HG03095 (cell line): ENCODE results near the gene SH3D21.
A peak's percentile ranks its signal among the peaks of the same experiment; 100 is the strongest.

Experiments used
- ATAC-seq: cut with Tn5 transposase; IDR thresholded peaks from one replicate; pipeline ENCODE4 v1.9.1; 2021; ENCODE audit warnings: moderate library complexity; ENCODE audit not compliant: unreplicated experiment

SH3D21 gene

DNA sequence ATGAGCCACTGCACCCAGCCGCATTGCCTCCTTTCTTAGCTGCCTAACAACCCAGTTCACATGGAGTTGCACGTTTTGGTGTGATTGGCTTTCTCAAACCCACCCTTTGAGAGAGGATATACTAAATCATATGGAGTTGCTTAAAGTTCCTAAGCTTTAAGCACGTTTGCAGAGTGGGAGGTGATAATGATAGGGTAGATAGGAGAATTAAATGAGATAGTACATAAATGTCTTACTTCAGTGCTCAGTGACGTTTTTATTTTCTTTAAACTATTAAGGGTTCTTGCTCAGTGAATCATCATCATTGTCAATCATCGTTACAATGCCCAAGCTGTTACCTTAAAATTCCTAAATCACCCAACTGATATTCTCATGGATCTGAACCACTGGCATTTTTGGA, 2.9 kb upstream of the SH3D21 start:
- ATAC-seq: no peak

DNA sequence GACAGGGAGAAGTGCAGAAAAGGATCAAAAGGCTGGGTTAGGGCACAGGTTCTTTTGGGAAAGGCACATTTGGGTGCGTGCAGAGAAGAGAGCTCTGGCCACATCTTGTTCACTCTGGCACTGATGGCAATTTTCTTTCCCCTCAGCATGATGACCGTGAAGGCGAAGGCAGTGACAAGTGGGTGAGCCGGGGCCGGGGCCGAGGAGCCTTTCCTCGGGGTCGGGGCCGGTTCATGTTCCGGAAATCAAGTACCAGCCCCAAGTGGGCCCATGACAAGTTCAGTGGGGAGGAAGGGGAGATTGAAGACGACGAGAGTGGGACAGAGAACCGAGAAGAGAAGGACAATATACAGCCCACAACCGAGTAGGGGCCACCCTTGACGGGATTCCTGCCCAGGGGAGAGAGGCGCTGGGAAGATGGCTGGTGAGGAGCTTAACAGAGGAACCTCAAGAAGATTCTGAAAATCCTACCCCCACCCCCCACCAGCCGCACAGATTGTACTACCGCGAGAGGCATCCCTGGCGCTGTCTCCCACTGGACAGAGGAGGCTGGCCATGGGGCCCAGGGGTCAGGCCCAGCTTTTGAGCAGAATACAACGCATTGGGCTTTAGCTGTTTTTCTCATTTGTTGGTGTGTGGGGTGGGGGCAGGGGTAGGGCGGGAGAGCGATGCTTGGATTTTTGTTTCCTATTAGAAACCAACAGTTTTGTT, 2.4 kb upstream of the SH3D21 start:
- no peak for ATAC-seq

DNA sequence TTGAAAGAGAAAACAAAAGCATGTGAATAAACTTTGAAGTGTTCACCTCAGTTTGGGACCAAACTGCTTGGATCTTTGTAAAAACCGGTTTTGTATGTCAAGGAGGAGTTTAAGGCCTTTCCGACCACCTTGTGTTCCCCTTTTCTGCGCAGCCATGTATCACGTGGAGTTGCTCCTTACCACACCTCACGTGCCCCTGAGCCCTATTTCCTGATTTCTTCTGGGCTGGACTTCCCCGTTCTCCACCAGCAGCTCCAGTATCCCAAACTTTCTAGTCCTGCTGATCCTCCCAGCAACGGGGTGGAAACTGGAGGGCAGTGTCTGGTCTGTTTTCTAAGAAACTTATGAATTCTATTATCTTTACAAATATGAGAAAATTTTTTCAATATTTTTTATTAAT, 1.6 kb upstream of the SH3D21 start:
- ATAC-seq: no peak

DNA sequence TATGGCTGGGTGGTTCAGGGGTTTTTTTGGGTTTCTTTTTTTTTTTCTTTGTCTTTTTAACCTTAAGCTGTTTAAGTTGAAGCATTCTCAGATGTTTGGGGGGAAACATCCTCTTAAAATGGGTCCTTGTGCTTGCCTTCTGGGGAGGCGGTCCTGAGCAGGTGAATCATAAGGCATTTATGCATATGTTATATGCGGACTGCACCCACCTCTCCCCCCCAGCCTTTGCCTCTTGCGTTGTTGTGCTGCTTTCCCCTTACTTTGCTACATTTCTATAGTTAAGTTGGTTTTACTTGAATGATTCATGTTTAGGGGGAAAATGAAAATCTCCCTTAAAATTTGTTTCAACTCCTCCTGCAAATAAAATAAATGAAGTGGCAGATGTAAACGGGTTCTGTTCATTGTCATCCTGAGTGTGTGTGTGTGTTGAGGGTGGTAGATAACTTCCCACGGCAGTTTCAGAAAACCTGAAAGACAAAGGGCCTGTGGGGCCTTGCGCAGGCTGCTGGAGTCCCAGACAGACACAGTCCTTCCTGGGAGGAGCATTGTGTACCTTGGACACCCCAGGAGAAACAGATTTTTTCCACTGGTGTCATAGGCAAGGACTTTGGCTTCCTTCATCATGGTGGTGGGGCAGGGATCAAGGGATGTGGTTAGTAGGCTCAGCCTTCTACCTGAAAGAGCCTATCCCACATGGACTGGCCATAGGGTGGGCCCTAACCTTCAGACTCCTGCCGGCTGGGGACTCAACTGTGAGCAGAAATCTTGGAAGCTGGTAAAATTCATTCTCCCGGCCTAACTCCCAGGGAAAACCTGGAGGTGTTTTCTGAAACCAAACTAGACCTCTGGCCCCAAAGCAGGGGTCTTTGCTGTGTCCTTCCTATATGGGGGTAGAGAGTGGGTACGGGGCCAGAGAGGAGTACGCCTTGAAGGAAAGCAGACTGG, 926 bp upstream of the SH3D21 start:
- ATAC-seq: no peak

DNA sequence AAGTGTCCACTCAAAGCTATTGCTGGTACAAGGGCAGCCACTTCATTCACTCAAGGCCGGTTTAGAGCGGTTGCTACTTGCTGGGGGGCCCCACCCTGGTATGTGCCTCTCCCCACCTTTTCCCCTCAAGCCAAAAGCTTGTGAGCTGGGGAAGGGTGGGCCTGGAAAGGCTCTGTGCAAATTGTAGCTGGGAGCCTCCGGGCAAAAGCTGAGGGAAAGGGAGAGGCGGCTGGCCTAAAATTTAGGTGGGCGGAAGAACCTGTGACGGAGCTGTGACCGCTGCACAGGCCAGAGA, 306 bp upstream of the SH3D21 start:
- no peak for ATAC-seq

DNA sequence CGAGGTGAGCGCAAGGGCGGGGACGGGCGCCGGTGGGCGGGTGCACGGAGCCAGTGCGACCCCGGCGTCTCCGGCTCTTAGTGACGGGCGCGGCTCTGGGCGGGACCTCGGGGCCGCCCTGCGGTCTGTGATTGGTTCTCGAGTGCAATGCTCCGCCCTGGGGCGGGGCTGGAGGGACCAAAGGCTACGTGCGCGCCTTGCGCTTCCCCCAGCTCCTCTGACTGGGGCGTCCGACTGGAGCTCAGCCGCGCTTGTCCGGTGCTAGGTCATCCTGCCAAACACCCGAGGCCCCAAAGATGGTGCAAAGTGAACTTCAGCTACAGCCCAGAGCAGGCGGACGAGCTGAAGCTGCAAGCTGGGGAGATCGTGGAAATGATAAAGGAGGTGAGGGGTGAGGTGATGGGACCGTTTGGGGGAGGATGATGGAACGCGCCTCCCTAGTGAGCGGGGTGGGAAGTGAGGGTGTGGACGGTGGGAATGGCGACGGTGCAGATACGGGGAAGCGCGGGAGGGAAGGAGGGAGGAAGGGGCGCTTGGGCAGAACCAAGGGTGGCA, 811 bp downstream of the SH3D21 start:
- peak; percentile 93 for ATAC-seq

DNA sequence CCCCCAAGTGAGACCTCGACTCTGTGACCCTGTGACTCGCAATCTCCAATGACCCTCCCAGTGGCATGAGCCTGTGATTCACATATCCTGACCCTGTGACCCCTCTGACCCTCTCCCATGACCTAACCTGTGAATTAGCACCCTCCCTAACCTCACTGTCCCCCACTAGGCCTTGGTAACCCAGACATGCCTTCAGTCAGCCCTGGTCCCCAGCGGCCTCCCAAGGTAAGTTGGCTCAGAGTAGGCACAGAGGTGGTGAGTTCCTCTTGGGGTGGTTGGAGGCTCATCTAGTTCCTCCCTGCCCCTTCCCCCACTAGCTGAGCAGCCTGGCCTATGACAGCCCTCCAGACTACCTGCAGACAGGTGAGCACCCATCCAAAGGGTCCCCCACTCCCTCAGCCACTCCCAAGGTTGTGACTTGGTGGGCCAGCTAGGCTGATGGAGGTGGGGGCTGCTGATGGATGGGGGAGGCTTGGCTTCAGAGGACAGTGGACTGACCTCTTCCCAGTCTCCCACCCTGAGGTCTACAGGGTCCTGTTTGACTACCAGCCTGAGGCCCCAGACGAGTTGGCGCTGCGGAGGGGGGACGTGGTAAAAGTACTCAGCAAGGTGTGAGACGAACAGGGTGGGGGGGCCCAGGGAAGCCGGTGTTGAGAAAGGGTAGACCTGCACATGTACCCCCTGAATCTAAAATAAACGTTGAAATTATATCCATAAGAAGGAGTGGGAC, 1.6 kb downstream of the SH3D21 start:
- no peak for ATAC-seq

DNA sequence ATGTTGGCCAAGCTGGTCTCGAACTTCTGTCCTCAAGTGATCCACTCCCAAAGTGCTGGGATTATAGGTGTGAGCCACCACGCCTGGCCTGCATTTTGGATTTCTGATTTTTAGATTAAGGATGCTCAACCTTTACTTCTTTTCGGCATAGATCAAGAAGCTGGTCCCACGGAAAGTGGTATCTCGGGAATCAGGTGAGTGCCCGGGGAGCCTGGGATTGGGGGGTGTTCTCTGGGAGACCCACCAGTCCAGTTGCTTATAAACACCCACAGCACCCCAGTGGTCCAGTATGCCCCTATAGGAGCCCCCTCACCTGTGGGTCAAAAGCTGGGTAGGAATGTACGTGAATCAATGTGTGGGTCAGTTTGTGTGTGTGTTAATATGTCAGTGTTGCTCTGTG, 3.2 kb downstream of the SH3D21 start:
- ATAC-seq: no peak

DNA sequence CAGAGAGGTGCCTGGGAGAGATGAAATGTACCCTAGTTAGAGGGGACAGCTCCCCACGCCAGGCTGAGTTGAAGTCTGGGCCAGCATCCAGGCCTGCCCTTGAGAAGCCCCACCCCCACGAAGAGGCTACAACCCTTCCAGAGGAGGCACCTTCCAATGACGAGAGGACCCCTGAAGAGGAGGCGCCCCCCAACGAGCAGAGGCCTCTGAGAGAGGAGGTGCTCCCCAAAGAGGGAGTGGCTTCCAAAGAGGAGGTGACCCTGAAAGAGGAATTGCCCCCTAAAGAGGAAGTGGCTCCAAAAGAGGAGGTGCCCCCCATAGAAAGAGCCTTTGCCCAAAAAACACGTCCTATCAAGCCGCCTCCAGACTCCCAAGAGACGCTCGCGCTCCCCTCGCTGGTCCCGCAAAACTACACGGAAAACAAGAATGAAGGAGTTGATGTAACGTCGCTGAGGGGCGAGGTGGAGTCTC, 14.2 kb downstream of the SH3D21 start:
- ATAC-seq: no peak

DNA sequence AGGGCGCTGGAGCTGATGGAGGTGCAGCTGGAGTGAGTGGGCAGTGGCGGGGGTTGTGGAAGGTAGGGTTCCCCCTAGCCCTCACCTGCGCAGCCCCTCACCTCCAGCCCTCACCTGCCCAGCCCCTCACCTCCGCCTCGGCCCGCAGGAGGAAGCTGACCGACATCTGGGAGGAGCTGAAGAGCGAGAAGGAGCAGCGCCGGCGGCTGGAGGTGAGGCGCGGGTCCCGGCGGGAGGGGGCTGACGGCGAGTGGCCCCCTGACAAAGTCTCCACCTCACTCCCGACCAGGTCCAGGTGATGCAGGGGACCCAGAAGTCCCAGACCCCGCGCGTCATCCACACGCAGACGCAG, 14.6 kb downstream of the SH3D21 start:
- ATAC-seq: no peak

DNA sequence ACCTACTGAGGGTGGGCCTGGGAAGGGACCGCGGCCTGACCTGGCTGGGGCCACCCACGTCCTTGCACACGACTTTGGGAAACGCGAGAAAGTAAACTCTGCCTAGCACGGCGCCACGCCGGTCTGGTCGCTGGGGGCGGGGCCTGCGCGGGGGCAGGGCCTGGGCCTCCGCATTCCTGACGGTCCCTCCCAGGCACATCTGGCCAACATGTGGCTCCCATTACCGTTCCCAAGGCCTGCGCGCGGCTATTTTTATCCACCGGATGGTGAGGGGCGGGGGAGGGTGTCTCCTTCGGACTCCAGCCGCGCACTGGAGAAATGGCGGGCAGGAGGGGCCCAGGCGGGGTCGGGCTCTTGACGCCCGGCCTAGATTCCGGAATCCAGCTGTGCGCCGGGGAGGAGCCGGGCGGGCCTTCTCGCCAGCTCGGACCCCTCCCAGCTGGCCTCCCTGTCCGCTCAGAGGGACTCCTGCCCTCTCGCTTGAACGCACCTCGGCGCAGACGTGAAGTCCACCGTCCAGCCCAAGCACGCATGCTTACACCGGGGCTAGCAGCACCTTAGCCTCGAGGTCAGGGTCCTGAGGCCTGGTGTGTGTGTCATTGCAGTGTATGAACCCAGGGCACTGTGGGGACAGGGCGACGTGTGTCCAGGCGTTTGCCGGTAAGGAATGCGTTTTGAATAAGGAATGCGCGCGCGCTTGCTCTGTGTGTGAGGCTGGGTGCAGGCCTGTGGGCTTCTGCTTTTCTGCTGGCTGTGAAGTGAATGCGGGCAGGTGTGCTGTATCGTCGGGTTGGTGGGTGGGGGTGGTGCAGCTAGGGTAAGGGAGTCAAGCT, 15.2 kb downstream of the SH3D21 start:
- no peak for ATAC-seq

DNA sequence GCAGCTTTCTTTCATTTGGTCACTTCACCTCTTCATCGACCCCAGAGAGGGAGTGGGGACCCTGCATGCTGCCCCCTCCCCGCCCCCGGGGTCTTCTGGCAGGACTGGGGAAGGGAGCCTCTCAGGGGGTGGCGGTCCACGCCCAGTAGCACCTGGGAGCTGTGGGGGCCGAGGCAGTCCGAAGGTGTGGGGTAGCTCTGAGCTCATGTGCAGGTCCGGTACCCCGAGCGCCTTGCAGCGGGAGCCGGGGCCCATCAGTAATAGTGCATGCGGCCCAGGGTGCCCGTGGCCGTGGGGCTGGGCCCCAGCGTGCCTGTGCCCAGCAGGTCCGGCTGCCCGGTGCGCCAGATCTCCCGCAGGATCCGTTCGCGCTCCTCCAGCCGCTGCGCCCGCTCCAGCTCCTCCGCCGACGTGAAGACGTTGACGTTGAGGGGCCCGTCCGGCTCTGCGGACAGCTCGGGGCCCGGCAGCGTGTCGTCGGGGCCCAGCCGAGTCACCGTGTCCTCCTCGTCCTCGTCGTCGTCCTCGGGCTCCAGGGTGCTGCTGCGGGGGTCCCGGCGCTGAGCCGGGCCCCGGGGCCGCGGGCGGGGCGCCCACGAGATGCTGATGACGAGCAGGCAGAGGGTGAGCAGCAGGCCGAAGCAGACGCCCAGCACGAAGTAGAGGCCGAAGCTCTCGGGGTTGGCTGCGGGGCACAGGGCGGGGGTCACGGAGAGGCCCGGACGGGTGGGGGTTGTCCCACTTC, 16.0 kb downstream of the SH3D21 start:
- no peak for ATAC-seq

DNA sequence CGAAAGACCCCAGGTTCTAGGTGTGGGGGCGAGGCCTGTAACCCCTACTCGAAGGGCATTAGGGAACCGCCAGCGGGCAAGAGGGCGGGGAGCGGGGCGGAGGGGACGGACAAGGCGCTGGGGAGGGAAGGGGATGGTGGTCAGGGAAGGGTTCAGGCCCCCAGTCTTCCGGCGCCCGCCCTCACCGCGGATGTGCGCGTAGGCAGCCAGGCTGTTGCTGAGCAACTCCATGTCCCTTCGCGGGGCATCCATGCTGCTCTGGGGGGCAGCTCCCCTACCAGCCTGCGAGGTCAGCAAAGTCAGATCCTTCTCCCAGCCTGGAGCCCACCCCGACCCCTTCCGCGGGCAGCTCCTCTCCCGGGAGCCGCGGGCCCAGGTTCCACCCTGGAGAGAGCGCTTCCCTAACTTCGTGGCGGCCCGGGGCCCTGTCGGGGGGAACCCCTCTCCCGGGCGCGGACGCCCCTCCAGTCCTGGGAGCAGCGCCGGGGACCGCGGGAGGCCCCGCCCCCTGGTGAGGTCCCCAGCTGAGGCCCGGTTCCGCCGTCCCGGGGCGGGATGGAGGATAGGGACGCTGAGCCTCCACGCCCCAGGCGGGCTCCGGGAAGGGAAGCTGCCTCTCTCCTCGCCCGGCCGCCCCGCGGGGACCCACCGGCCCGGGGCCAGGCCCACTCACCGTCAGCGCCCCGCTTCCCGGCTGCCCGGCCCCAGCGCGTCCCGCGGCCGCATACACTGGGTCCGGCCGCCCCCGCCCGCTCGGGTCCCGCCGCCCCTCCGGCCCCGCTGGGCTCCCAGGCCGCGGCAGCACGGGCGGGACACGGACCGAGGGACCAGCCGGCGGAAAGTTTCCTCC, 16.8 kb downstream of the SH3D21 start:
- no peak for ATAC-seq

DNA sequence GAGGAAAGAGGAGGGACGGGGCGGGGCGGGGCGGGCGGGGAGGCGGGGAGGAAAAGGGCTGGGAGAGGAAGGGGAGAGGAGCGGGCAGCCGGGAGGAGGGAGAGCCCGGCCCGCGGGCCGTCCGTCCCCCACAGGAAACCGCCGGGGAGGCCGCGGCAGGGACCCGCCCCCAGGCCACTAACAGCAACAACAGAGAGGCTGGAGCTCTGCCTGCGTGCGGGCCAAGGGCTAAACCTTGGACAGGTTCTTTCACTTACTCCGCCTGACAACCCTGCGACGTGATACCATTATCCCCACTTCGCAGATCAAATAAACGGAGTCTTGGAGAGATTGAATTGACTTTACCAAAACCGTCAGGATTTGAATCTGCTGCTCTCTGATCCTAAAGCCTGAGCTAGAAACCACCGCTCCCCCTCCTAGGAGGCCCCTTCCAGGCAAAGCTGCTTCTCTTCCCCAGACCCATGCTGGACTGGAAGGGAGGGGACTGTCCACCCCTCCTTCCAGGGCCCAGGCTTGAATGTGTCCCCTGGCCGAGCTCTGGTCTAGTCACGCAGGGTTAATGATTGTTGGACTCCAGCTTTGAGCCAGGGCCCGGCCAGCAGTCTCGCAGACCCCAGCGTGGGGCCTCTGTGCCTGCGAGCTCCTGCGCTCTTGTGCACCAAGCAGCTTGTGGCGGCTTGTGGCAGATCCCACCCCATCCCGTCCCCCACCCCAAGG, 17.6 kb downstream of the SH3D21 start, which contains the start of gene EVA1B:
EVA1B (minus strand) TSS at position 10 of the 717 bp plus-strand sequence. CDS start 608 bp downstream, outside the sequence.
- no peak for ATAC-seq

DNA sequence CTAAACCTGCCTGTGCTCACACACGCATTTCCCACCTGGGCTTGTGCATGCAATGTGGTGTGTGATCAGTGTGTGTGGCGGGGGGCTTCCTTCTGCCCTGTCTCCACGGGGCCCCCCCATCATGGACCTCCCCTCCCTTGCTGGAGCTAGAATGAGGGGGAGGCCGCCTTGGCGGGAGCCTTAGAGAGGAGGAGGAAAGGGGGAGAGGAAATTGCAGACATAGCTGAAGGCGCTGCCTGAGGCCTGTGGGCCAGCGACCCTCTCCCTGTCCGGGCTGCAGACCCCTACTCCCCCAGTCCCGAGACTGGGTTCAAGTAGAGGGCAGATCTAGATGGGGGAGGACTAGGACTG, 18.2 kb downstream of the SH3D21 start:
- no peak for ATAC-seq

DNA sequence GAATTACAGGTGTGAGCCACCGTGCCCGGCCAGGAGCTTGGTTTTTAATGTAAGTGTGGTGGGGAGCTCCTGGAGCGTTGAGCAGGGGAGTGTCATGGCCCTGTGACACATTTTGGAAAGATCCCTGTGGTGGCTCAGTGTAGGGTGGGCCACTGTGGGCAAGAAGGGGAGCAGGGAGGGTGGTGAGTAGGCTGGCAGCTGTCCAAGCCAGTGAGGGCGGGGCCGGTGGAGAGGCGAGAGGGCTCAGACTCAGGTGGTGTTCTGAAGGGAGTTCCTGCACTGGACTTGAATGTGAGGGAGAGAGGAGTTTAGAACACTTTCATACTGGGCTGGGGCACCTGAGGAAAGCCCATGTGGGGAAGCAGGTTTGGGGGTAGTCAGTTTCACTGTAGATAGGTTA, 20.3 kb downstream of the SH3D21 start:
- ATAC-seq: no peak

DNA sequence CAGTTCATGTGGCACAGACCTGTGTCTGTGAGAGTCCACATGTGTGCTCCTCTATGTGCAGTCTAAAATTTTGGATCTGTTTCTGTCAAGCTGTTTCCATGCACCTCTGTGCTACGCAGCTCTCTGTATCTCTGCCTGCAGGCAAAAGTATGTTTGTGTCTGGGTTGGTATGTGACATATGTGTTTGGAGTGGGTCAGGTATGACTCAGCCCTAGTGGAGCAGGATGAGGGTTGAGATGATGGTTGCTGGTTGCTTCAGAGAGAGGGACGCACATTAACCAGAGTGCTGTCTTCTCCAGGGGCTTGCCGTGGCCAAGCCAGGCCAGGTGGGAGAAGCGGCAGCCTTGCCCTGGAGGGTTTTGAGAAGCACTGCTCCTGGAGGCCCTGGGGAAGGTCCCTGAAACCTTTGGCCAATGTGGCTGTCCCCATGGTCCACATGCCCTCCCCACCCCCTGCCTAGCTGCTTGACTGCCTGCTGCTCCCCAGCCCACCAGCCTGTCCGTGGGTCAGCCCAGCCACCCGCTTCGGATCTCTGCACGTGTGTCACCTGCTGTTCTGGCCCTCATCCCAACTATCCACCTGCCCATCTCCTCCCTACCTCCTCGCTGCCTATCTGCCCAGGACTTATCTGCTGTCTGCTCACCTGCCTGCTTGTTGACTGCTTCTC, 21.4 kb downstream of the SH3D21 start:
- ATAC-seq: no peak

DNA sequence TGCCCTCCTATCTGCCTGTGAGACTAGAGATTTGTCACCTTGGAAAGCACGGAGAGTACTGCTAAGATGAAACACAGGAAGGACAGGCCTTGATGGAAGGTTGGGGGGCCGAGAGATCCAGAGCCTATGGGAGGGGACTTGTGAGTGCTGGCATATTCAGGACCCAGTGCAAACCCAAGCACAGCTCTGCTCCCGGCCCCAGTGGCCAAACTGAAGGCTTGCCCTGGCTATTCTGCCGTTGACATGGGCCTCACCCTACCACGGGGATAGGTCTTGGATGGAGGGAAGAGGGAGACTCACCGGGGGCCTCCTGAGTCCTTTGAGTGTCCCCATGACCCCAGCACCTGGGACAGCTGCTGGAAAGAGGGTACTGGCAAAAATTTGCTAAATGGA, 21.9 kb downstream of the SH3D21 start:
- no peak for ATAC-seq
